ENCODE measurements around the gene GIMAP8. TPM values are rescaled to one million over a fixed set of nuclear protein-coding genes. Genes with fewer than 3 reads are reported as not detected.
A peak's percentile ranks its signal among the peaks of the same experiment; 100 is the strongest.

GIMAP8 gene
- not detected in 2 replicates for total RNA-seq (2014; rRNA removed; shearing (Covaris generic))

DNA sequence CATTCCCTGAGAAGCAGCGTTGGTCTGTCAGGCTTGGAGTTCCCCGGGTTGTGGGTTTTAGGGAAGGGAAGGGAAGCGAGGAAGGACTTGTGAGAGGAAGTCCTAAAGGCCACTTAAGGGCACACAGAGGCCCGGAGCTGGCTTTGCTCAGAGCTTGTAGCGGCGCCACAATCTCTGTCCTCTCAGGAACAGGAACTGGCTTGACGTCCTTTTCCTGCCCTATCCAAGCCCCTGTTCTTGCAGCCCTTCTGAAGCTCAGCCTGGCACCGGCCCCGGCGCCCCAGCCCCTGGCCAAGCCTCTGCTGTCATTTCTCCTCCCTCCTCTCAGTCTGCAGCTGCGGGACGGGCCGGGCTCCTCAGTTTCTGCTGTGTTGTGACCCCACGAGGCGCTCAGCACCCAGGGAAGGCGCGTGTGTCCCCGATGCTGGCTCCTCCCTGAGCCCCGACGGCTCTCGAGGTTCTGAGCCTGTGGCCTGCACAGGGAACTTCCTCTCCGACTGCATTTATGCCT, at the start of gene GIMAP8:
Gene GIMAP8 (plus strand): TSS at position 140 of the 511 bp plus-strand sequence. CDS start 16,069 bp downstream, outside the sequence.
- no peak for DNase-seq (ENCODE audit: low spot score)

DNA sequence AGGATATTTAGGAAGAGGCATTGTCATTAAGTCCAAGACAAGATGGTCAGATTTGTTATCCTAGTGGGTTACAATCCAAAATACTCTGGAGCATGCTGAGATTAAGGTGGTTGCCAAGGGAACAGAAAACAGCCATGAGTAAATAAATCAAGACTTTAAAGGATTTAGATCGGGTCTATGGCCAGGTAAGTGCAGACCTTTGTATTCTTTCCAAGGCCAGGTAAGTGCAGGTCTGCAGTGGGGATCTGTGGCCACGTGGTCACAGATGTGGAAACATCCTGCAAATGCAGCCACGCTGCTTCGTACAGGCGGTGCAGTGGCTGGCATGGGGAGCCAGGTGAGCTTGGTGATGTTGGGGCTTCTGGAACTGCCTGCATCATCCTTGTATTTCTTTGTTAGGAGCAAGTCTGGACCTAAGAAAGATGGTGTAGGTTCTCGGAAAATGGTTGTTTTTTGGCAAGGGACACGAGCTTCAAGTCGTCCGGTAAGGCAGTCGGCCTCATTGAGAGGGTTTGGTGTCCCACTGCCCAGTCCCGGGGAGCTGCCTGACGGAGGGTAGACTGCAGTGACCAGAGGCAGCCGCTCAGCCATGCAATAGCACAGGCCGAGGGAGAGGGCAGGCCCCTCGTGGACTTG, 49.5 kb upstream of the GIMAP8 start:
- no peak for DNase-seq (ENCODE audit: low spot score)

DNA sequence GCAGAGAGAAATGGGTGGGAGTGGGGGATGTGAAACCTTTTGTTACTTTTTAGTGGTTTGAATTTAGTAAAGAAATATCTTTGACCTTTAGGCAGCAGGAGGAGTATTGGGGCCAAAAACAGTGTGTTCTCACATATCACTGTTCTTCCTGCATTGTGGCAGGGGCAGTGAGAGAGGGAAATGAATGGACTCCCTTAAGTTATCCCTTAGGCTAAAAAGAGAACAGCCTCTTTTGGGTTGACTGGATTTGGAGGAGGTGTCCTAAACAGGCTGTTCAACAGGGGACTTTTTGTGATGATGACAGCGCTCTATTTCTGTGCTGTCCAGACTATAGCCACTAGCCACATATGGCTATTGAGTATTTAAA, 49.0 kb upstream of the GIMAP8 start:
- DNase-seq (ENCODE audit: low spot score) = no peak

DNA sequence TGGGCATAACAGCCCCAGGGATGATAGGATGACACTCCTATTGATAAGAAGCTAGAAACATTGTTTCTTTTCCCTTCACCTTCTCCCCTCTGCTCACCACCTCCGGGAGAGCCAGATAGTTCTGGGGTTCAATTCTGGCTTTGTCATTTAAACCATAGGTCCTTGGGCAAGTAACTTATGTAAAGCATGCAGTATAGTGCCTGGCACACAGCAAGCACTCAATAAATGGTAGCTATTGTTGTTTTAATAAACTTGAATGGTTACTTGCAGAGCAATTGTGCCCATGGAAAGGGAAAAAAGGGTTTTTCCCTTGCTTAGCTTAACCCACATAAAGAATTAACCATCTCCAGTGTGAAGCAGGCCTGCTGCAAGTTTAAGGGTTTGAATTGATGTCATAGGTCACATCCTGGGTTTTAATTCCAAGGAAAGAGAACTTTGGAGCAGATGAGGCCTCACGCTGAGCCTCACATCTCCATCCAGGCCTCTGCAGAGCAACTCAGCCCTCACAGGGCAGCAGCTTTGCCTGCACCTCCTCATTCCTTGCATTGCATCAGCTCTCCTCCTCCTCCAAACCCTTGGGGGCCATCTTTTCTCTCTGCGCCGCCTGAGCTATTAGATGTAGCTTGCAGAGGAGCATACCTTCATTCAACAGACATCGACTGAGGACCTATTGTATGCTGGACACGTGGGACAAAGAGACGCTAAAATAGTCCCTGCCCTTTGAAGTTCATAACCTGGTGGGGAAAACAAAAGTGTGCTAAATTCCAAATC, 48.4 kb upstream of the GIMAP8 start:
- no peak for DNase-seq (ENCODE audit: low spot score)

DNA sequence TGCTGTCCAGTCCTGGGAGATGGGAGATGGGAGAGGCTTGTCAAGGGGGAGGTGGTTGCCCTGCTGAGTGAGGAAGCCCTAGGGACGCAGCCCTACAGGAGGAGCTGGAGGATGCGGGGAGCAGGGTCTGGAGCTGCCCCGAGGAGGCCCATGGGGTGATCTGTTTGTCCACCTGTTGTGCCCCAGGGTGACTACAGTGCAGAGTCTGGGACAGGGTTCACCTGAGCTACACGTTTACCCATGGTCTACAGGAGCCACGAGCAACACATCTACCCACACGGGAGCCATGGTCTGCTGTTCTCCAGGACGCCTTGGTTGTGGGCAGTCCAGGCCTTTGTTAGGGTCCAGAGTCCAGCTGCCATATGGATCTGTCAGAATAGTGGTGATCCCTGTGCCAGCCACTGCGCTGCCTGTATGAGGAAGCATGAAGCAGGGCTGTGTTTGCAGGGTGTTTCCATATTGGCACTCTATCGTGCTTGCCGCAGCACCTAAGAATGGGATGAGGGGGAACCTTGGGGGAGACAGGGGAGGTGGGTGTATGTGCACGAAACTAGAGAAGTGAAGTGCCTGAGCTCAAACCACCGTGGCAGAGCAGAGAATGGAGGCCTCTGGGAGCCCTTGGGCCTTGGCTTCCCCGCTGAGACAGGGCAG, 47.6 kb upstream of the GIMAP8 start:
- DNase-seq (ENCODE audit: low spot score) = no peak

DNA sequence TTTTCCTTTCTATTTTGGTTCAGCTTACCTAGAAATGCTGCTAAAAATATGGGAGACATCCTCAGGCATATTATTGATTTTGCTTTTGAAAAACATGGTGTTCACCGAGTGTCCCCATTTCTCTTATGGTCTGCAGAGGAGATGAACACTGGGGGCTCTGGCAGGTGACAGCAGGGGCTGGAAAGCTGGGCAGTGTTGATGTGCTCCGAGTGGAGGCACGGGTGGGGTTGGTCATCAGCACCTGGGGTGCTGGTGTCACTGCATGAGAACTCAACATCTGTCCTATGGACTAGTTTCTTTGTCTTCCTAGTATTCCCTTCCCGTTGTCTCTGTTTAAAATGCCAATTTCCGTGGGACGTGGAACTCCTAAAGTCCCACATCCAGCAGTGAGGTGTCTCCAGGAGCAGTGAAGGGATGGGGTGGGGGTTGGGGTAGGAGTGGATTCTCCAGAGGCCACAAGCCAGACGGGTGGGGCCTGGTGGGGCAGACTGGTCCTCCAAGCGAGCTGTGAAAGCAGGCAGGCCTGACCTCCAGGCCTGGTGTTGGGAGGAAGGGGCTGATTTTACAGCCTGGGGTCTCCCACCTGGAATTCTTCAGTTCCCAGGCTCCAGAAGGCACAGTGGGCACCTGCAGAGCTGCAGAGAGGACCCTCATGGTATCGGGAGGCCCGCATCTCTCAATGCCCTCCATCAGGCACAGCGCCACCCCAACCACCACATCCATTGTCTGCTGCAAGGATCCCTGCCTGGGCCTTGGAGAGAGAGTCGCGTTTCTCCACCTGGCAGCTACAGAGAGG, 46.9 kb upstream of the GIMAP8 start:
- DNase-seq (ENCODE audit: low spot score) = no peak

DNA sequence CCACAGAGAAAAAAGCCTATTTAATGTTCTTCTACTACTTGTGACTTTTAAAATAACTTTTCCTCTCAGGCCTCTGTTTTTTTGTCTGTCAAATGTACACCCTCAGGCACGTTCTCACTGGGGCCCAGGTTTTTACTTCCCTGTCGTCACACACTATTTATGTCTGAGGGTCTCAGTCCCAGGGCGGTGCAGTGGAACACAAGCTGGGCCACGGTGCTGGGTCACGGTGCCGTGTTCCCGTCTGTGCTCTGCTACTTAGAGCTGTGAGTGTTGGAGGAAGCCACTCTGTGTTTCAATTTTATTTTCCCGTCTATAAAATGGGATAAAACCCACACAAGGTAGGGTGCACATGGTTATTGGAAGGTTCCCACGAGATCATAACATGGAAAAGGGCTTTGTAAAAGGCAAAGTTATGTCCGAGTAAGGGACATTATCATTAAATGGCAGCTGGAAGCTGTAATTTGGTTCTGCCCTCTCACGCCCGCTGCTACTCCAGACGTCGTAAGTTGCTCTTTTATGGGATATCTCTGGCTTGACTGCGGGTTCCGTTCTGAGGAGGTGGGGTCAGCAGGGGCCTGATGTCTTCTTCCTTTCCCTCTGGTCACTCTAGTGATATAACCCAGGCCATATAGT, 46.1 kb upstream of the GIMAP8 start:
- no peak for DNase-seq (ENCODE audit: low spot score)

DNA sequence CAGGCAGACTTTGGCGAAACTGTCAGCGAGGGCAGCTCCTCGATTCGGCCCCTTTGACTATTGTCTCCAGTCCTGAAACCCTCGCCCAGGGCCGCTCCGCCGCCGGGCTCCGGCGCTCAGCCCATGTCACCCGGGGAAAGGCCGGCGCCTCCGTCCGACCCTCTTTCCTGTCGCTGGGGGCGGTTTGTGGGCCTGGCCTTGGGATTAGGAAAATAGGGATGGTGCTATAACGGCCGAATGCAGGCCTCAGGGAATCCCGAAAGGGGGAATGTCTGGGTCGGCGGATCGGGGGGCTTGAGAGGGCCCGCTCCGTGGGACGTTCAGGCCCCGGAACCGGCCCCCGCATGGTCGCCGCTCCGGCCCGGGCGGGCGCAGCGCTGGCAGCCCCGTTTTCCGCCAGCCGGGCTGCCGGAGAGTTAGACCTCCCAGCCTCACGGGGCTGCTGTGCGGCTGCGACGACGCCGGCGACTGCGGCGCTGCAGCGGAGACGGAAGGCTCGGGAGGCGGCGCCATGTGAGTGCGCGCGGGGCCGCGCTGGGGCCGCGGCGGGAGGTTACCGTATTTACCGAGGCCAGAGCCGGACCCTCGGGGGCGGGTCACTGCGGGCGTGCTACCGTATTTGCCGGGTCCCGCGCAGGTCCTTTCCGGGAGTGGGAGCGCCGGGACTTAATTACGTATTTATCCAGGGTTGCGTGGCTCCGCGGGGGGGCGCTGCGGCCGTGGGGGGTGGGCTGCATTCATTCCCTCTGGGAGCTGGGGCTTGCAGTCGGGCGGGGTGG, 45.4 kb upstream of the GIMAP8 start:
- peak; percentile 36 for DNase-seq (ENCODE audit: low spot score)

DNA sequence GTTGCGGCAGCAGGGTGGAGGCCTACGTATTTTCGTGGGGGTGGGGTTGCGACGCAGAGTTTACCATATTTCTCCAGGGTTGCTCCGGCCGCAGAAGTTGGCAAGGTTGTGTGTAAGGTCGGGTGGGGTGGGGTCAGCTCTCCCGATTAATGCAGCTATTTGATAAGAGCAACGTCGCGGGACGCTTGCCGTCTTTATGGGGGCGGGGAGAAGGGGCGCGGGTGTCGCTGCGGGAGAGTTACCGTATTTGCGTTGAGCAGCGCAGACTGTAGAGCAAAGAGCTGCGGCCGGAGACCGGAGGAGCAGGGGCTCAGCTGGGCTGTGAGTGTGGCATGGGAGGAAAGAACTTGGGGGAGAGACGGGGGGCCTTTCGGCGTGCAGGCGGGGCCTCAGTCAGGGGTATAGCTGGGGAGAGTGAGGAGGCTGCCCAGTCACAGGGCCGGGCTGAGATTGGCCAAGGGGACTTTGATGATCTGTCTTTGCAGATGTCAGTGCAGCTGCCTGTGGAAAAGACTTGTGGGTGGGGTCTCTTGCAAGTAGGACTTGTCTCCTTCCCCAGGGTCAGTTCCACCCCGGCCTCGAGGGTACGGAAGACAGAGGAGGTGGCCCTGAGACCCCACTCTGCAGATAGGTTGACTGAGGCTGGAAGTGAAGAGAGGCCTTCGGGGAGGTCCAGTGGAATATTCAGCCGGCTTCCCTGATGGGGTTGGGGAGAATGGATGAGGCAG, 44.7 kb upstream of the GIMAP8 start:
- DNase-seq (ENCODE audit: low spot score) = peak; percentile 11

DNA sequence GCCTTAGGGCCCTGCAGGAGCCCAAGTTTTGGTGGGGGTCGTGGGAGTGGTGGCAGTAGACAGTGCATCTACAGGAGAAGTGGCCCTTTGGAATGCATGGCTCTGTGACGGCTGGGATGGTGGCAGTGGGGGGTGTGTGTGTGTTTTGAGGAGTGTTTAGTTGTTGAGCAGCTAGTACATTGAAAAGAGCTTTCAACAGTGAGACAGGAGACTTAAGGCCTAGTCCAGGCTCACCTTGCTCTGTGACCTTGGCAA, 44.2 kb upstream of the GIMAP8 start:
- no peak for DNase-seq (ENCODE audit: low spot score)

DNA sequence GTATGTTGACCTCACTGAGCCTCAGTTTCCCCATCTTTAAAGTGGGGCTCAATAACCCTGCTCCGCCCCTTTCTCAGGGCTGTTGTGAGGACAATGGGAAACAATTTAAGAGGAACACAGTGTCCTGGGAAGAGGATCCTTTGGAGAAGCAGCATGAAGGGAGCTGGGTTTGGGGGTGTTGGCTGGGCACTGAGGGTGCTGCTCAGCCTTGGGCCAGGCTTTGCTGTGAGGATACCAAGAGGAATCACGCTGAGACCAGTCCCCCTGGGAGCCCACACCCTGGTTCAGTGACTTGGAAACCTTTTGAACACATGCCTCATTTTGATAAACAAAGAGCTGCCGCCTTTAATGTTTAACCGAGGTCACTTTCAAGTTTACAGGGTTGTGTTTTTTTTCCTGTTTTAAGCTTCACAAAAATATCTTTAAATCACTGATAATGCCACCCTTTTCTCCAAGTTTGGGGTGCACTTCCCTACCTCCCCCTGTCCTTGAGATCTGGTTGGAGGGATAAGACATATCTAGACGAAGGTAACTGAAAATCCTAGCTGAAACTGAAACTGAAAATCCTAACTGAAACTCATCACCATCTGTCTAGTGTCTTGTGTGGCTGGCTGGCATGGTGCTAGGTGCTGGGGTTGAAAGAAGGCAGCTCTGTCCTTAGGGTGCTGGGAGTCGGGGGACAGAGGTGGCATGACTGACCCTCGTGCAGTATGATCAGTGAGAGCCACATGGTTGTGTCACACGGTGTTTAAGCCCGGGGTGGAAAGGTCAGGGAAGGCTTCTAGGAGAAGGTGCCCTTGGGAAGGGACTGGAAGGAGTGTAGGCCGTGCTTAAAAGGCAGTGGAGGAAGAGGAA, 43.6 kb upstream of the GIMAP8 start:
- no peak for DNase-seq (ENCODE audit: low spot score)

DNA sequence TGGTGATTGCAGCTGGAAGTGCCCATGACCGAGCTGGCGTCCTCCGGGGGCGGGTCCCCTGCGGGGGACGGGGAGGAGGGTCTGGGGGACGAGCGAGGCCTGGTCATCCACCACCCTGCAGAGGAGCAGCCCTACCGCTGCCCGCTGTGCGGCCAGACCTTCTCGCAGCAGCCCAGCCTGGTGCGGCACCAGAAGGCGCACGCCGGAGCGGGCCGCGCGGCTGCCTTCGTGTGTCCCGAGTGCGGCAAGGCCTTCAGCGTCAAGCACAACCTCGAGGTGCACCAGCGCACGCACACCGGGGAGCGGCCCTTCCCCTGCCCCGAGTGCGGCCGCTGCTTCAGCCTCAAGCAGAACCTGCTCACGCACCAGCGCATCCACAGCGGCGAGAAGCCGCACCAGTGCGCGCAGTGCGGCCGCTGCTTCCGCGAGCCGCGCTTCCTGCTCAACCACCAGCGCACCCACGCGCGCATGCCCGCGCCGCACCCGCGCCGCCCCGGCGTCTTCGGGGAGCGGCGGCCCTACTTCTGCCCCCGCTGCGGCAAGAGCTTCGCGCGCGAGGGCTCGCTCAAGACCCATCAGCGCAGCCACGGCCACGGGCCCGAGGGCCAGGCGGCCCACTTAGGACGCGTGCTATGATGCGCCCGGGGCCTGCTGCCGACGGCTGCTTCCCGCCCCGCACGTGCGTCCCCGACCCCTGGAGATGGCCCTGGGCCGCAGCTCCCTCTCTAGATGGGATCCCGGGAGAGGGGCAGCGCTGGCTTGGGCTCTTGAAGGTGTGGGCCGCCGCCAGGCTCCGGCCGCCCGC, 42.6 kb upstream of the GIMAP8 start:
- DNase-seq (ENCODE audit: low spot score) = no peak

DNA sequence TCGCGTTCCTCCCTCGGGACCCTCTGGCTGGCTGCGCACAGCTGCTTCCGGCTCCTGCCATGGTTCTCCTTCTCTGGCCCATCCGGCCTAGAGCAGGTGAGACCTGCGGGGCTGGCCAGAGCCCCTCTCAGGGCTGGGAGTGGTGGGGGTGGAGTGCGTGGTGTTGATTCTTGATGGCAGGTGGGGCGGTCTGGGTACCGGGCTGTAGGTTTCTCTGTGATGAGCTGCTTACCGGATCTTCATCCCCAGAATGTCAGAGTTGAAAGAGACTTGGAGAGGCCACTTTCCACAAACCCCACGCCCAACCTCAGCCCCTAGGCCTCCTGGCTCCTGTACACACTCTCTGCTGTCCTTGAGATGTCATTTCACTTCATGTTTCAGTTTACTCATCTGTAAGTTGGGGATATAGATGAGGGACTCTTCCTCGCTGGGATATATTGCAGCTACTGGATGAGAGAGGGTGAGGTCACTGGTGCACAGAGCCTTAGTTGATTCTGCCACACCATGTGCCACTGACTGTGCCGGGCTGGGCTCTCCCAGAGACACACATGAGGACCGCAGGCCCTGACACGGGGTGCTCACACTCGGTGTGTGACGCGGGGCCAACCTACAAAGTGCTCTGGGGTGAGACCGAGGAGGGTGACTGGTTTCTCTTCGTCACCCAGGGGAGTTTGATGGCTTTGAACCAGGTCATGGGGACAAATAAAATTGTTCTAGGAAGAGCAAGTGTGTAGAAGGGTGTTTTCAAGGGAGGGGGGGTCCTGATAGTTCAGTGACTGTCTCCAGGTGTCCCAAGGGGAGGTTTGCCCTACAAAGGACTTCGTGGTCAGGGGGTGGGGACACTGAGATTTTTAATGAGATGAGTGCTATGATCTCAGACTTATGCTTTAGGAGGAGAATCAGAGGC, 41.8 kb upstream of the GIMAP8 start:
- no peak for DNase-seq (ENCODE audit: low spot score)

DNA sequence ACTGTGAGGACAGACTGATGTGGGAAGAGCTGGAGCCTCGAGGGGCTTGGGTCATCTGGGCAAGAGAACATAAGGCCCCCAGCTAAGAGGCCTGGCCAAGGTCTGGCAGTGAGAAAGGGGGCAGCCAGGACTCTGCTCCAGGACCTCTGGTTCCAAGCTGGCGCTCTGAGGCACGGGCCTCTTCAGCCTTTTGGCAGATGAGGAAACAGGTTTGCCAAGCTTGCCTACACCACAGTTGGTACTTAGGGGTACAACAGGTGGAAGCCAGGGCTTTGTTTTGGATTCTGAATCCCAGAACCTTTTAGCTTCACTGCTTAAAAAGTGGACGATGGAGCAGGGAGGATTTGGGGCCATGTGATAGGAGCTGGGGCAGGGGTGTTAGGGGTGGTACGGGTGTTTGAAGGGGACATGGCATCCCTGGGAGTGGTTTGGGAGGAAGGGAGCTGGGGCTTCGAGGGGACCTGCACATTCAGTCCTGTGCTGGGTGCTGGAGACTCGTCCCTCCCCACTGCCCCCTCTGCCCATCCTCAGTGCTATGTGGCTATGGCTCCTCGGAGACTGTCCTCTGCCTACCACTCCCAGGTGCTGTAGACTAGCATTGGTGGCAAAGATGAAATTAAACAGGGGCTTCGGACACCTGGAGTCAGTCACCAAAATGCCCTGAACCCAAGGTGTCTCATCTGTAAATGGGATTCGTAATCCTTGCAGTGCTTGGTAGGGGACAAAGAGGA, 41.0 kb upstream of the GIMAP8 start:
- DNase-seq (ENCODE audit: low spot score) = no peak

DNA sequence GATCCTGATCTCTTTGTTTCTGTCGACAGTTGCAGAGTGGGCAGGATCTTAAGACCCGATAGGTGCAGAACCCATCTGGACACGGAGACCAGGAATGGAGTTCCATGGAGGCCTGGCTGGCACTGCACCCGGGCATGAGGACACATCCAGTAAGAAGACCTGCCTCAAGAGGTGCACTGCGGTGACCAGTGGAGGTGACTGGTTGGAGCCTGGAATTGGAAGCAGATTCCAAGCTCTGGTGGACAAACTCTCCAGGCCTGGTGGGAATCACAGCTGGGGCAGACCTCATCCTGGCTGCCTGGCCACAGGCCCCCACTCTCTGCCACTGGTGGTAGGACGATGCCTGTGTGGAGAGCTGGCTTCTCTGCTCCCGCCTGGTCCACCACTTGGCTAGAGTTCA, 40.3 kb upstream of the GIMAP8 start:
- DNase-seq (ENCODE audit: low spot score) = no peak

DNA sequence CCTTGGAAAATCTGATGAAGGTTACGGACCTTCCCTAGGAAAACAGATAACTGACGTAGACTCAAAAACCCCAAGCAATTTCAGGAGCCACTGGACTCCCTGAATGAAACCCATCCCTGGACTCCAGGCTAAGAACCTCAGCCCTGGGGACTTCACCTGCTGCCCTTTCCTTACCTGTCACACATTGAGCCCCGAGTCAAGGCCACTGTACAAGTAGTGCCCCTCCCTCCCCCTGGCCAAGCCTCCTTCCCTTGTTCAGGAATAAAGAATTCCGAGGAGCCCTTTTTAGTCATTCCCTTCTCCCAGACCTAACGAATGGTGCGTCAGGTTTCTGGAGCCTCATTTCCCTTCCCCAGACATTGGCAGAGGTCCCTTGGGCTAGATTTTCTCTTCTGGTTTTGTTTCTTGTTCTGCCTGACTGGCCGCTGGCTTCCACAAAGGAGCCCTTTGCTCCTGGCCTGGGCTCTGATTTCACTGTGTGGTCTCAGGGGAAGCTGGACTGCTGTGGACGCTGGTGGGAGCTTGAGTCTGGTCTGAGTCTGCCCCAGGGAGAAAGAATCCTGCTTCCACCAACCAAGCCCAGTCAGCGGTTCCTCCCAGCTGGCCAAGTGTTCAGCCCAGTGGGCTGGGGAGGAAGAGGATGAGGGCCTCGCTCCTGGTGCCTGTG, 39.6 kb upstream of the GIMAP8 start:
- no peak for DNase-seq (ENCODE audit: low spot score)
